ENCODE data around the gene GID4.

The GID4 gene

DNA sequence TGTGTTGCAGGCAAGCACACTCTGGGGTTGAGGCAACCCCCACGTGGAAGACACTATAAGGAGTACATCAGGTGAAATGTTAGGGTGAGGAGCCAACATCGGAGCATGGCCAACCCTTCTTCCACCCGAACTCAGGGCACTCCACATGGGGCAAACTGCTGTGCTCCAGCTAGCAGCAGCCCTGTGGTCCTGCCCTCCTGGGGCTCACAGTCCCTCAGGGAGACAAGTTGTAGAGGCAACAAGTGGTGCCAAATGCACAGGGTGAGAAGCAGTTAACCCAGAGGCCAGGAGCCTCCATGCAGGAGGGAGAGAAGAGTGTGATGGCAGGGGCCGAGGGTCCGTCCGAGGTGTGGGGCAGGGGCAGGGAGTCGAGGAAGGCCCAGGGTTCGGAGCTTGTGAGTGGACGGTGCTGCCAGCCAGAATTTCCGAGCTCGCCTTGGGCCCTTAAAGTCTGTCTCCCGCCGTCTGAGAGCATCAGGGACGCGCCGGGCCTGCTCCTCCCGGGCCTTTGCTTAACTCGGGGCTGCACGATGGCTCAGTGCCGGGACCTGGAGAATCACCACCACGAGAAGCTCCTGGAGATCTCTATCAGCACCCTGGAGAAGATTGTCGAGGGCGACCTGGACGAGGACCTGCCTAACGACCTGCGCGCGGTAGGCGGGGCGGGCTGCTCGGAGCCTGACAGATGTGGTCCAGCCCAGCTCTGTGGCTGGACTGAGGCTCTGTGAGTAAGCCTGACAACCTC, 32.5 kb upstream of the GID4 start:
- Histone ChIP-seq H3K9me2 (replicated peaks; ENCODE audit: control insufficient read depth, low read length) (no peaks in the 10 kb centered on the region), H3K27me3 (ENCODE audit: control insufficient read depth, low read length) (no peaks in the 10 kb centered on the region), H3K36me3 (ENCODE audit: control insufficient read depth, low read length) (no peaks in the 10 kb centered on the region), H3K27ac (ENCODE audit: low read depth, low read length) (no peak overlapping the region), H3F3A (ENCODE audit: control insufficient read depth, insufficient read depth) (no peaks in the 10 kb centered on the region), H4K20me1 (ENCODE audit: control insufficient read depth, insufficient read depth, low read depth, low read length) (no peaks in the 10 kb centered on the region), H3K4me1 (ENCODE audit: control insufficient read depth, low read length) (no peaks in the 10 kb centered on the region), H3K9me3 (ENCODE audit: control insufficient read depth, insufficient read depth, low read length) (no peaks in the 10 kb centered on the region), H3K4me2 (ENCODE audit: low read length) (no peak overlapping the region), H3K79me2 (ENCODE audit: control insufficient read depth, low read length) (no peaks in the 10 kb centered on the region), H3K4me3 (ENCODE audit: low read length) (no peak overlapping the region)
- no peak for TF ChIP-seq EZH2phosphoT487 (IDR thresholded peaks at IDR 0.05; ENCODE audit: borderline replicate concordance, low read length)
- TF ChIP-seq, protein P1, sequence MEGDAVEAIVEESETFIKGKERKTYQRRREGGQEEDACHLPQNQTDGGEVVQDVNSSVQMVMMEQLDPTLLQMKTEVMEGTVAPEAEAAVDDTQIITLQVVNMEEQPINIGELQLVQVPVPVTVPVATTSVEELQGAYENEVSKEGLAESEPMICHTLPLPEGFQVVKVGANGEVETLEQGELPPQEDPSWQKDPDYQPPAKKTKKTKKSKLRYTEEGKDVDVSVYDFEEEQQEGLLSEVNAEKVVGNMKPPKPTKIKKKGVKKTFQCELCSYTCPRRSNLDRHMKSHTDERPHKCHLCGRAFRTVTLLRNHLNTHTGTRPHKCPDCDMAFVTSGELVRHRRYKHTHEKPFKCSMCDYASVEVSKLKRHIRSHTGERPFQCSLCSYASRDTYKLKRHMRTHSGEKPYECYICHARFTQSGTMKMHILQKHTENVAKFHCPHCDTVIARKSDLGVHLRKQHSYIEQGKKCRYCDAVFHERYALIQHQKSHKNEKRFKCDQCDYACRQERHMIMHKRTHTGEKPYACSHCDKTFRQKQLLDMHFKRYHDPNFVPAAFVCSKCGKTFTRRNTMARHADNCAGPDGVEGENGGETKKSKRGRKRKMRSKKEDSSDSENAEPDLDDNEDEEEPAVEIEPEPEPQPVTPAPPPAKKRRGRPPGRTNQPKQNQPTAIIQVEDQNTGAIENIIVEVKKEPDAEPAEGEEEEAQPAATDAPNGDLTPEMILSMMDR (IDR thresholded peaks at IDR 0.05; ENCODE audit: low read depth, low read length, poor library complexity, severe bottlenecking): no peak

- Histone ChIP-seq H3K27me3 (ENCODE audit: control insufficient read depth, low read length) (no peaks in the 10 kb centered on the region), H3K9me3 (ENCODE audit: control insufficient read depth, insufficient read depth, low read length) (no peaks in the 10 kb centered on the region), H3K27ac (ENCODE audit: low read depth, low read length) (no peak overlapping the region), H3K9me2 (replicated peaks; ENCODE audit: control insufficient read depth, low read length) (no peaks in the 10 kb centered on the region), H3K79me2 (ENCODE audit: control insufficient read depth, low read length) (no peaks in the 10 kb centered on the region), H3K4me3 (ENCODE audit: low read length) (no peak overlapping the region), H3K36me3 (ENCODE audit: control insufficient read depth, low read length) (no peaks in the 10 kb centered on the region), H4K20me1 (ENCODE audit: control insufficient read depth, insufficient read depth, low read depth, low read length) (no peaks in the 10 kb centered on the region), H3K4me1 (ENCODE audit: control insufficient read depth, low read length) (no peaks in the 10 kb centered on the region), H3K4me2 (ENCODE audit: low read length) (no peak overlapping the region), H3F3A (ENCODE audit: control insufficient read depth, insufficient read depth) (no peaks in the 10 kb centered on the region)
- TF ChIP-seq, protein P1 (IDR thresholded peaks at IDR 0.05; ENCODE audit: low read depth, low read length, poor library complexity, severe bottlenecking): no peak
- no peak for TF ChIP-seq EZH2phosphoT487 (IDR thresholded peaks at IDR 0.05; ENCODE audit: borderline replicate concordance, low read length)
Measured at GRCh38 chr17:18008496-18009268, 30.5 kb upstream of the GID4 start.

GRCh38 chr17:18009609-18010420, 29.4 kb upstream of the GID4 start:
- Histone ChIP-seq H3F3A (ENCODE audit: control insufficient read depth, insufficient read depth) (no peaks in the 10 kb centered on the region), H3K79me2 (ENCODE audit: control insufficient read depth, low read length) (no peaks in the 10 kb centered on the region), H4K20me1 (ENCODE audit: control insufficient read depth, insufficient read depth, low read depth, low read length) (no peaks in the 10 kb centered on the region), H3K4me3 (ENCODE audit: low read length) (no peak overlapping the region), H3K9me2 (replicated peaks; ENCODE audit: control insufficient read depth, low read length) (no peaks in the 10 kb centered on the region), H3K4me1 (ENCODE audit: control insufficient read depth, low read length) (no peaks in the 10 kb centered on the region), H3K27me3 (ENCODE audit: control insufficient read depth, low read length) (no peaks in the 10 kb centered on the region), H3K36me3 (ENCODE audit: control insufficient read depth, low read length) (no peaks in the 10 kb centered on the region), H3K4me2 (ENCODE audit: low read length) (no peak overlapping the region), H3K9me3 (ENCODE audit: control insufficient read depth, insufficient read depth, low read length) (no peaks in the 10 kb centered on the region), H3K27ac (ENCODE audit: low read depth, low read length) (no peak overlapping the region)
- TF ChIP-seq, protein P1 (IDR thresholded peaks at IDR 0.05; ENCODE audit: low read depth, low read length, poor library complexity, severe bottlenecking): no peak
- TF ChIP-seq EZH2phosphoT487 (IDR thresholded peaks at IDR 0.05; ENCODE audit: borderline replicate concordance, low read length): no peak
